SK-N-SH (cell line): Measurements from ENCODE around the gene CST2. TPM values are rescaled to one million over a fixed set of nuclear protein-coding genes. Genes with fewer than 3 reads are reported as not detected.
"Not testable (repeated sequence)": the region's sequence is repeated elsewhere in the genome, so short reads cannot be mapped to it uniquely, and the experiment has no call there.

Experiments used
- CTCF ChIA-PET: fragments of 300-600, 350-600 bp; formaldehyde crosslinking; extraction: SDS; loops from one replicate; lab custom pipeline; 2021; lab: Yijun Ruan, JAX
- POLR2A ChIA-PET: fragments of 350-600 bp; sonication (Branson Sonifier 250); formaldehyde crosslinking; extraction: SDS; loops from one replicate; lab custom pipeline; 2020; ENCODE audit warnings: antibody characterized with exemption, inconsistent platforms; lab: Yijun Ruan, JAX
- DNase-seq: peaks from one replicate; pipeline ENCODE4 v3.0.0; 2012
- H2AFZ ChIP-seq: fragments of 200-600 bp; sonication (generic); 2 replicates; pipeline ENCODE4 v1.8.1; 2016; ENCODE audit warnings: antibody characterized with exemption, mild to moderate bottlenecking, low read depth
- H3F3A ChIP-seq: fragments of 200-600 bp; sonication (generic); replicated peaks from 2 replicates; pipeline ENCODE3; 2016; ENCODE audit warnings: antibody characterized with exemption, mild to moderate bottlenecking; ENCODE audit not compliant: insufficient read depth
- H3K27ac ChIP-seq, 2 experiments: fragments of 200-500 bp in 1 of 2; fragments of 200-600 bp in 1 of 2; sonication (Bioruptor generic) in 1 of 2; sonication (generic), shearing (Covaris generic) in 1 of 2; 2 replicates each; pipeline versions ENCODE4 v1.5.1 to v1.6.1; 2014 to 2016; ENCODE audit warnings: low read depth in 2 of 2, inconsistent platforms in 1 of 2, low read length in 1 of 2, mild to moderate bottlenecking in 1 of 2, mixed read lengths in 1 of 2
- H3K27me3 ChIP-seq: fragments of 200-600 bp; sonication (generic), shearing (Covaris generic); 2 replicates; pipeline ENCODE4 v1.6.1; 2016; ENCODE audit warnings: mixed run types; ENCODE audit not compliant: insufficient read depth
- H3K36me3 ChIP-seq, 2 experiments: fragments of 200-500 bp in 1 of 2; fragments of 200-600 bp in 1 of 2; sonication (Bioruptor generic) in 1 of 2; sonication (generic) in 1 of 2; replicated peaks in 1 of 2; 2 replicates each; pipeline versions ENCODE3 to v1.5.1; 2014 to 2016; ENCODE audit warnings: low read length in 1 of 2, mild to moderate bottlenecking in 1 of 2; ENCODE audit not compliant: insufficient read depth in 2 of 2, control insufficient read depth in 1 of 2
- H3K4me1 ChIP-seq, 2 experiments: fragments of 200-500 bp in 1 of 2; fragments of 200-600 bp in 1 of 2; sonication (Bioruptor generic) in 1 of 2; sonication (generic), shearing (Covaris generic) in 1 of 2; 2 replicates each; pipeline versions ENCODE4 v1.5.1 to v1.6.1; 2014 to 2016; ENCODE audit warnings: low read depth in 1 of 2, low read length in 1 of 2, mixed run types in 1 of 2; ENCODE audit not compliant: insufficient read depth in 2 of 2, control insufficient read depth in 1 of 2
- H3K4me2 ChIP-seq: fragments of 200-600 bp; sonication (generic), shearing (Covaris generic); 2 replicates; pipeline ENCODE4 v1.6.1; 2017; ENCODE audit warnings: mixed run types
- H3K4me3 ChIP-seq, 2 experiments: fragments of 200-500 bp in 1 of 2; fragments of 200-600 bp in 1 of 2; sonication (Bioruptor generic) in 1 of 2; sonication (generic), shearing (Covaris generic) in 1 of 2; 2 replicates each; pipeline versions ENCODE4 v1.5.1 to v1.8.1; 2014 to 2016; ENCODE audit warnings: low read depth in 2 of 2, inconsistent platforms in 1 of 2, low read length in 1 of 2, mild to moderate bottlenecking in 1 of 2, mixed read lengths in 1 of 2, moderate library complexity in 1 of 2
- H3K79me2 ChIP-seq: fragments of 200-600 bp; sonication (generic); 2 replicates; pipeline ENCODE4 v1.8.1; 2017; ENCODE audit warnings: mild to moderate bottlenecking; ENCODE audit not compliant: insufficient read depth
- H3K9ac ChIP-seq: fragments of 200-600 bp; sonication (generic); 2 replicates; pipeline ENCODE4 v1.6.1; 2017; ENCODE audit warnings: mixed run types
- H3K9me2 ChIP-seq: fragments of 200-600 bp; sonication (generic); 2 replicates; pipeline ENCODE4 v1.6.1; 2017; ENCODE audit warnings: mixed run types
- H3K9me3 ChIP-seq: fragments of 200-600 bp; sonication (generic); 2 replicates; pipeline ENCODE4 v1.6.1; 2017; ENCODE audit warnings: mixed run types, mild to moderate bottlenecking, moderate library complexity
- H4K20me1 ChIP-seq: fragments of 200-600 bp; sonication (generic); 2 replicates; pipeline ENCODE4 v1.6.1; 2017; ENCODE audit warnings: mild to moderate bottlenecking, mixed run types; ENCODE audit not compliant: insufficient read depth
- CTCF ChIP-seq: fragments of 200-600 bp; sonication (generic); IDR thresholded peaks from 2 replicates; pipeline ENCODE4 v1.6.1; 2017; ENCODE audit warnings: antibody characterized with exemption, mild to moderate bottlenecking, moderate library complexity
- GATA2 ChIP-seq: sonication (generic); formaldehyde crosslinking; IDR thresholded peaks from 2 replicates; pipeline ENCODE4 v1.5.0; 2020; ENCODE audit warnings: mild to moderate bottlenecking, missing genetic modification reagents
- MEF2A ChIP-seq: IDR thresholded peaks from 2 replicates; pipeline ENCODE4 v1.4.0; 2012; ENCODE audit warnings: low read depth, borderline replicate concordance
- RAD21 ChIP-seq: IDR thresholded peaks from 2 replicates; pipeline ENCODE4 v1.6.1; 2012; ENCODE audit warnings: mild to moderate bottlenecking, low read length
- SMC3 ChIP-seq: IDR thresholded peaks from 2 replicates; pipeline ENCODE4 v1.6.1; 2012; ENCODE audit warnings: low read depth, low read length, improper control_type of control experiment
- TEAD4 ChIP-seq: IDR thresholded peaks from 2 replicates; pipeline ENCODE4 v1.4.0; 2012; ENCODE audit warnings: mild to moderate bottlenecking, borderline replicate concordance; ENCODE audit not compliant: insufficient read depth
- WGBS: methylation state at CpG from one replicate; pipeline ENCODE4 v1.1.6; 2017; ENCODE audit warnings: low lambda C conversion rate; 5-methylcytosine and 5-hydroxymethylcytosine counted together
- polyA plus RNA-seq, 3 experiments: library from polyadenylated mRNA; depleted of rRNA; stranded (reverse); fragments of >200 nt; gene quantifications; 2 replicates each; pipeline ENCODE4 v1.2.3, GENCODE V29; 2012

Gene CST2
- polyA plus RNA-seq, 1 of the 3 experiments (the other 2 are of a cell fraction): not detected

- H3K27me3 ChIP-seq: no peaks in the 10 kb centered on the region
- DNase-seq: no peak
- H3K27ac ChIP-seq: no peak overlapping the region
- TF ChIP-seq GATA2 (CRISPR knock-in tag): no peak
- TF ChIP-seq TEAD4: no peak
- no peaks in the 10 kb centered on the region for H4K20me1 ChIP-seq
- no peaks in the 10 kb centered on the region for H3F3A ChIP-seq
- POLR2A ChIA-PET: no interaction called here
- H2AFZ ChIP-seq: no peak overlapping the region
- 72% methylated on average over 3 of the region's 3 CpGs for WGBS
- no peaks in the 10 kb centered on the region for H3K9me3 ChIP-seq
- H3K9me2 ChIP-seq: no peaks in the 10 kb centered on the region
- H3K36me3 ChIP-seq: no peaks in the 10 kb centered on the region
- H3K4me1 ChIP-seq: no peaks in the 10 kb centered on the region
- no peaks in the 10 kb centered on the region for H3K79me2 ChIP-seq
- H3K4me3 ChIP-seq: no peak overlapping the region
- no peak overlapping the region for H3K4me2 ChIP-seq
- H3K9ac ChIP-seq: no peak overlapping the region
- CTCF ChIA-PET: no interaction called here
Measured at GRCh38 chr20:23800865-23801264, 25.7 kb downstream of the CST2 start.

GRCh38 chr20:23799216-23799847, 27.2 kb downstream of the CST2 start:
- H3K9me2 ChIP-seq, POLR2A ChIA-PET, H3K4me3 ChIP-seq, H3K79me2 ChIP-seq, DNase-seq, H3K9me3 ChIP-seq, H2AFZ ChIP-seq, H3K36me3 ChIP-seq: not testable (repeated sequence)
- 33% methylated on average over 3 of the region's 4 CpGs for WGBS
- TF ChIP-seq RAD21: peak; percentile 46
- TF ChIP-seq CTCF: peak; percentile 66
- peak; percentile 28; the same call in 1 of the 2 replicates for TF ChIP-seq SMC3
- TF ChIP-seq, all 33 proteins: peak for 3; not testable (repeated sequence) for 30
- H3K27me3 ChIP-seq, H3K4me2 ChIP-seq, H3K9ac ChIP-seq, H3F3A ChIP-seq, H4K20me1 ChIP-seq, H3K27ac ChIP-seq, H3K4me1 ChIP-seq: not testable (repeated sequence)
- CTCF ChIA-PET: interaction anchor here (0.6 to 1.2 kb wide), 3 partner anchors 18 to 81 kb away, joined by 3 read pairs; no protein-coding TSS in a partner anchor

- WGBS: 49% methylated on average over 3 of the region's 3 CpGs
Measured at GRCh38 chr20:23795526-23795925, 31.0 kb downstream of the CST2 start.

More at GRCh38 chr20:23795526-23795925, 31.0 kb downstream of the CST2 start:
- H3K4me2 ChIP-seq: no peak overlapping the region
- POLR2A ChIA-PET: no interaction called here
- no peak overlapping the region for H2AFZ ChIP-seq
- H3K9ac ChIP-seq: no peak overlapping the region
- no peaks in the 10 kb centered on the region for H3F3A ChIP-seq
- TF ChIP-seq MEF2A: no peak
- TF ChIP-seq, all 33 proteins: peak for 0
- Histone ChIP-seq H3K36me3 (no peaks in the 10 kb centered on the region), H3K4me3 (no peak overlapping the region), H3K27me3 (no peaks in the 10 kb centered on the region), H3K4me1 (no peaks in the 10 kb centered on the region), H3K9me2 (no peaks in the 10 kb centered on the region), H3K27ac (no peak overlapping the region), H4K20me1 (no peaks in the 10 kb centered on the region), H3K79me2 (no peaks in the 10 kb centered on the region), H3K9me3 (no peaks in the 10 kb centered on the region)
- CTCF ChIA-PET: no interaction called here
- DNase-seq: no peak
